ENCODE results near the gene PLD5.

DNA sequence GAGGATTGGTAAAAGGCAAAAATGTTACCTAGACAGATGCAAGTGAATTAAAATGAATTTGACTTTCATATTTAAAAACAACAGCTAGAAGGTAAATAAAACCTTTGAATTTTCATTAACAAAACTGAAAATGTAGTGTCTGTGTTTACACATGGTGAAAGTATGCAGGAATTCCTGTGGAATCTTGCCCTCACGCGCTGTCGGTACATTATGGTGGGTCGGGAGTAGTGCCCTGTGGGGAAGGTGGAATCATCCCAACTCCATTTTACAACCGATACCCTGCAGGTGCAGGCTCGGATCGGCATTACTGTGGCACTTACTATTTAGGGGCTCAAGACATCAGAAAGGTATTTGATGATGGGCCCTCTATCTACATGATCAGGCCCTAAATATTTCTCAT lies 328.4 kb downstream of the PLD5 start:
- TF ChIP-seq CTCF (IDR thresholded peaks at IDR 0.05) (no peak), POLR2A (IDR thresholded peaks at IDR 0.05) (no peak)
